ENCODE data around the gene LAMTOR1.

DNA sequence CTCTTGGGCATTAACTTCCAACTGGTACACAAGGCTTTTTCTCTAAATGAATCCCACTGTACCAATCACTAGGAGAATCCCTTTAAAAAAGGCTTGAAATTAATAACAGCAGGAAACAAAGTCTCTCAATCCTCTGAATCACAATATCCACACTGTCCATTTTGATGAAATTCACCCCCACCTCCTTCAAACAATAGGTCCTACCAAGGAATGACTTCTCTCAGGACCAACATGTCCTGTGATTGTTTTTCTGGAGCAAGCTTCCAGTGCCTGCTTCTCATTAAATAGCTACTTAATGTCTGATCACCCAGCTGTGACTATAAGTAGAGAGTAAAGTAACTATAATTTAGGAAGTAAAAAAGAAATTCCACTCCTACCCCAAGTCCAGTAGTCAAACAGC lies 35.8 kb downstream of the LAMTOR1 start:
- TF ChIP-seq, protein P1, sequence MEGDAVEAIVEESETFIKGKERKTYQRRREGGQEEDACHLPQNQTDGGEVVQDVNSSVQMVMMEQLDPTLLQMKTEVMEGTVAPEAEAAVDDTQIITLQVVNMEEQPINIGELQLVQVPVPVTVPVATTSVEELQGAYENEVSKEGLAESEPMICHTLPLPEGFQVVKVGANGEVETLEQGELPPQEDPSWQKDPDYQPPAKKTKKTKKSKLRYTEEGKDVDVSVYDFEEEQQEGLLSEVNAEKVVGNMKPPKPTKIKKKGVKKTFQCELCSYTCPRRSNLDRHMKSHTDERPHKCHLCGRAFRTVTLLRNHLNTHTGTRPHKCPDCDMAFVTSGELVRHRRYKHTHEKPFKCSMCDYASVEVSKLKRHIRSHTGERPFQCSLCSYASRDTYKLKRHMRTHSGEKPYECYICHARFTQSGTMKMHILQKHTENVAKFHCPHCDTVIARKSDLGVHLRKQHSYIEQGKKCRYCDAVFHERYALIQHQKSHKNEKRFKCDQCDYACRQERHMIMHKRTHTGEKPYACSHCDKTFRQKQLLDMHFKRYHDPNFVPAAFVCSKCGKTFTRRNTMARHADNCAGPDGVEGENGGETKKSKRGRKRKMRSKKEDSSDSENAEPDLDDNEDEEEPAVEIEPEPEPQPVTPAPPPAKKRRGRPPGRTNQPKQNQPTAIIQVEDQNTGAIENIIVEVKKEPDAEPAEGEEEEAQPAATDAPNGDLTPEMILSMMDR (IDR thresholded peaks at IDR 0.05; ENCODE audit: insufficient read depth, low read depth, low read length) = no peak
- no peak for TF ChIP-seq EZH2 (IDR thresholded peaks at IDR 0.05; ENCODE audit: insufficient read depth, low read length)
